HCT116 (cell line): ENCODE data around the gene NUCB2. TPM values are rescaled to one million over a fixed set of nuclear protein-coding genes. Genes with fewer than 3 reads are reported as not detected.
"Not testable (repeated sequence)": the region's sequence is repeated elsewhere in the genome, so short reads cannot be mapped to it uniquely, and the experiment has no call there.

Experiments
- ATAC-seq: fragments of 200-7000 bp; cut with Tn5 transposase; 2 replicates; pipeline ENCODE4 v1.9.1; 2020; ENCODE audit warnings: mild to moderate bottlenecking, moderate library complexity
- BruUV-seq: library from RNA; stranded (reverse); fragments of 400-500 nt; replicated peaks from 2 replicates; lab custom pipeline; 2021; lab: Mats Ljungman, UMichigan
- CTCF ChIA-PET: fragments of 300-600 bp; sonication (Branson Sonifier 250); formaldehyde crosslinking; loops from one replicate; lab custom pipeline; 2021; ENCODE audit warnings: antibody characterized with exemption; lab: Charles Lee
- POLR2A ChIA-PET: fragments of 300-600, 350-600 bp; sonication (Branson Sonifier 250); formaldehyde crosslinking; loops from one replicate; lab custom pipeline; 2021; ENCODE audit warnings: antibody characterized with exemption; lab: Charles Lee
- RAD21 ChIA-PET, 2 experiments: fragments of 300-600 bp; sonication (Branson Sonifier 250); formaldehyde crosslinking; loops; one replicate each; lab custom pipeline; 2023; ENCODE audit warnings: low total read pairs in 2 of 2; ENCODE audit not compliant: uncharacterized antibody in 2 of 2, unreplicated experiment in 2 of 2, low non-redundant PET in 1 of 2; lab: Charles Lee
- DNase-seq: peaks from one replicate; pipeline ENCODE4 v3.0.0-alpha.2; 2010; ENCODE audit warnings: low read depth, low spot score
- H2AFZ ChIP-seq: fragments of 200-600 bp; shearing (Covaris generic), sonication (generic); 2 replicates; pipeline ENCODE4 v1.6.1; 2017; ENCODE audit warnings: low read depth, mixed run types, mixed read lengths, antibody characterized with exemption, low read length; ENCODE audit not compliant: poor library complexity, severe bottlenecking
- H3K27ac ChIP-seq: 2 replicates; pipeline ENCODE4 v1.5.1; 2012; ENCODE audit warnings: low read depth, low read length
- H3K27me3 ChIP-seq: fragments of 200-600 bp; sonication (generic); 2 replicates; pipeline ENCODE4 v1.6.1; 2016; ENCODE audit warnings: mixed run types, low read length, mixed read lengths; ENCODE audit not compliant: insufficient read depth
- H3K36me3 ChIP-seq, 2 experiments: fragments of 200-500 bp in 1 of 2; fragments of 200-600 bp in 1 of 2; sonication (Bioruptor generic) in 1 of 2; sonication (generic) in 1 of 2; 2 replicates each; pipeline versions ENCODE4 v1.5.1 to v1.6.1; 2014 to 2016; ENCODE audit warnings: low read length in 2 of 2, inconsistent platforms in 1 of 2, mixed read lengths in 1 of 2, mixed run types in 1 of 2; ENCODE audit not compliant: insufficient read depth in 2 of 2, control insufficient read depth in 1 of 2
- H3K4me1 ChIP-seq, 2 experiments: fragments of 200-600 bp in 1 of 2; sonication (generic) in 1 of 2; 2 replicates each; pipeline versions ENCODE4 v1.5.1 to v1.6.1; 2012 to 2017; ENCODE audit warnings: low read length in 2 of 2, inconsistent platforms in 1 of 2, mild to moderate bottlenecking in 1 of 2, mixed read lengths in 1 of 2, mixed run types in 1 of 2, moderate library complexity in 1 of 2; ENCODE audit not compliant: insufficient read depth in 2 of 2, control insufficient read depth in 1 of 2
- H3K4me2 ChIP-seq: fragments of 200-600 bp; sonication (generic); 2 replicates; pipeline ENCODE4 v1.6.1; 2017; ENCODE audit warnings: mixed run types, low read length, mixed read lengths
- H3K4me3 ChIP-seq, 2 experiments: fragments of 200-600 bp in 1 of 2; sonication (generic) in 1 of 2; replicated peaks in 1 of 2; 2 replicates each; pipeline ENCODE4 v1.5.1; 2011 to 2016; ENCODE audit warnings: low read length in 2 of 2, control low read depth in 1 of 2, low read depth in 1 of 2, mild to moderate bottlenecking in 1 of 2, mixed read lengths in 1 of 2, mixed run types in 1 of 2
- H3K79me2 ChIP-seq: fragments of 200-600 bp; sonication (generic); 2 replicates; pipeline ENCODE4 v1.6.1; 2017; ENCODE audit warnings: mild to moderate bottlenecking, mixed run types, low read length, moderate library complexity, mixed read lengths; ENCODE audit not compliant: insufficient read depth
- H3K9ac ChIP-seq: fragments of 200-600 bp; sonication (generic); 2 replicates; pipeline ENCODE4 v1.6.1; 2016; ENCODE audit warnings: low read length, mixed read lengths
- H3K9me2 ChIP-seq: fragments of 200-600 bp; sonication (generic), shearing (Covaris generic); 2 replicates; pipeline ENCODE4 v1.6.1; 2017; ENCODE audit warnings: mixed run types, mild to moderate bottlenecking, moderate library complexity; ENCODE audit not compliant: insufficient read depth
- H3K9me3 ChIP-seq, 2 experiments: fragments of 200-500 bp in 1 of 2; fragments of 200-600 bp in 1 of 2; sonication (Bioruptor generic) in 1 of 2; sonication (generic) in 1 of 2; 2 replicates each; pipeline ENCODE4 v1.6.1; 2014 to 2017; ENCODE audit warnings: low read length in 2 of 2, mixed read lengths in 2 of 2, inconsistent platforms in 1 of 2, low read depth in 1 of 2, mild to moderate bottlenecking in 1 of 2, mixed run types in 1 of 2, moderate library complexity in 1 of 2; ENCODE audit not compliant: control insufficient read depth in 1 of 2, insufficient read depth in 1 of 2
- H4K20me1 ChIP-seq: fragments of 200-600 bp; sonication (generic), shearing (Covaris generic); 2 replicates; pipeline ENCODE4 v1.6.1; 2017; ENCODE audit warnings: mixed run types, mild to moderate bottlenecking, moderate library complexity; ENCODE audit not compliant: insufficient read depth
- CBX3 ChIP-seq: IDR thresholded peaks from 2 replicates; pipeline ENCODE4 v1.6.1; 2012; ENCODE audit warnings: low read depth
- CEBPB ChIP-seq: IDR thresholded peaks from 2 replicates; pipeline ENCODE4 v1.6.1; 2012; ENCODE audit warnings: low read depth
- EGR1 ChIP-seq: IDR thresholded peaks from 2 replicates; pipeline ENCODE4 v1.6.1; 2012; ENCODE audit warnings: low read depth
- ELF1 ChIP-seq: IDR thresholded peaks from 2 replicates; pipeline ENCODE4 v1.6.1; 2012; ENCODE audit warnings: low read depth, borderline replicate concordance
- EZH2 ChIP-seq: fragments of 200-600 bp; sonication (generic); IDR thresholded peaks from 2 replicates; pipeline ENCODE4 v1.6.1; 2017; ENCODE audit warnings: antibody characterized with exemption, mixed run types
- FOSL1 ChIP-seq: IDR thresholded peaks from 2 replicates; pipeline ENCODE4 v1.6.1; 2012; ENCODE audit warnings: low read depth
- JUND ChIP-seq: IDR thresholded peaks from 2 replicates; pipeline ENCODE4 v1.6.1; 2012
- POLR2A ChIP-seq: IDR thresholded peaks from 2 replicates; pipeline ENCODE4 v1.7.0; 2011; ENCODE audit warnings: borderline replicate concordance; ENCODE audit not compliant: insufficient read depth, insufficient read length; ENCODE audit errors: extremely low read depth
- POLR2AphosphoS5 ChIP-seq: IDR thresholded peaks from 2 replicates; pipeline ENCODE4 v1.6.1; 2011; ENCODE audit warnings: mild to moderate bottlenecking, low read depth, low read length, moderate library complexity
- RAD21 ChIP-seq: IDR thresholded peaks from 2 replicates; pipeline ENCODE4 v1.6.1; 2012; ENCODE audit warnings: low read depth, mild to moderate bottlenecking
- SP1 ChIP-seq: IDR thresholded peaks from 2 replicates; pipeline ENCODE4 v1.6.1; 2012; ENCODE audit warnings: low read depth
- TCF7L2 ChIP-seq: IDR thresholded peaks from 2 replicates; pipeline ENCODE4 v1.7.0; 2011; ENCODE audit warnings: borderline replicate concordance, inconsistent platforms; ENCODE audit not compliant: insufficient read depth, insufficient read length; ENCODE audit errors: extremely low read depth
- ZFX ChIP-seq: fragments of 450-650 bp; IDR thresholded peaks from 2 replicates; pipeline ENCODE4 v1.6.1; 2017
- ZNF274 ChIP-seq: fragments of 200-500 bp; sonication (Bioruptor generic); IDR thresholded peaks from 2 replicates; pipeline ENCODE4 v1.6.1; 2014; ENCODE audit warnings: mild to moderate bottlenecking, low read depth, low read length, inconsistent platforms
- intact Hi-C: fragments of 100-400 bp; cut with micrococcal nuclease; formaldehyde crosslinking; loops from 2 replicates; pipeline ENCODE4 v1.10.0; 2022
- total RNA-seq: library from RNA; stranded (reverse); gene quantifications from one replicate; pipeline ENCODE4 v1.2.1, GENCODE V29; 2021; ENCODE audit not compliant: unreplicated experiment
- TF ChIP-seq, protein P1 (sequence below): IDR thresholded peaks from 2 replicates; pipeline ENCODE4 v1.6.1; 2012
- TF ChIP-seq, protein P2 (sequence below): IDR thresholded peaks from 2 replicates; pipeline ENCODE4 v1.6.1; 2012; ENCODE audit warnings: low read depth
- TF ChIP-seq, protein P3 (sequence below): IDR thresholded peaks from 2 replicates; pipeline ENCODE4 v1.6.1; 2011; ENCODE audit warnings: mild to moderate bottlenecking, low read length, moderate library complexity; ENCODE audit not compliant: insufficient replicate concordance; ENCODE audit errors: extremely low read depth
- TF ChIP-seq, protein P4 (sequence below): IDR thresholded peaks from 2 replicates; pipeline ENCODE4 v1.6.1; 2012

NUCB2 gene
- total RNA-seq, 1 experiment from 2014 or later, result 40.6 TPM

DNA sequence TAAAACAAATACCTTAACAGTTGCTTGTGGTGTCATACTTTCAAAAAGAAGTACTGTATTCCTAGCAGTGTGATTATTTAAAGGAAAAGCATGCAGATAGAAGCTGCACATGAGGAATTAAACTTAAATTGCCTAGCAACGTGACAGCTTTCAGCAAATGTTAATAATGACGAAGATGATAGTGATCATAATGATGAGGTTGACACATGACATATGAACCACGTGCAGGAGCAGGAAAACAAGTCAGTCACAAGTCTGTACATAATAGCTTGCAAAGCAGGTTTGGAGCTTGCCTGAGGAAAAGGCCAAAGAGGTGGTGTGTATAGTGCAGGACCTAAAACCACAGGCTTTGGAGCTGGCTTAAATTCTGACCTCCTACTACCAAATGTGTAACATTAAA is 38.2 kb upstream of the NUCB2 start:
- no peaks in the 10 kb centered on the region for H3K79me2 ChIP-seq
- POLR2A ChIA-PET, result no interaction called here
- CTCF ChIA-PET, result no interaction called here
- no peak overlapping the region for H3K27ac ChIP-seq
- no peak overlapping the region for H2AFZ ChIP-seq
- no peak for TF ChIP-seq POLR2AphosphoS5
- no peak for TF ChIP-seq POLR2A
- no peak for TF ChIP-seq CEBPB
- no peak for TF ChIP-seq TCF7L2
- TF ChIP-seq EZH2, result no peak
- TF ChIP-seq, protein P1, sequence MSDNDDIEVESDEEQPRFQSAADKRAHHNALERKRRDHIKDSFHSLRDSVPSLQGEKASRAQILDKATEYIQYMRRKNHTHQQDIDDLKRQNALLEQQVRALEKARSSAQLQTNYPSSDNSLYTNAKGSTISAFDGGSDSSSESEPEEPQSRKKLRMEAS, result no peak
- TF ChIP-seq FOSL1, result no peak
- no peak for TF ChIP-seq EGR1
- TF ChIP-seq RAD21, result no peak
- TF ChIP-seq, protein P2, sequence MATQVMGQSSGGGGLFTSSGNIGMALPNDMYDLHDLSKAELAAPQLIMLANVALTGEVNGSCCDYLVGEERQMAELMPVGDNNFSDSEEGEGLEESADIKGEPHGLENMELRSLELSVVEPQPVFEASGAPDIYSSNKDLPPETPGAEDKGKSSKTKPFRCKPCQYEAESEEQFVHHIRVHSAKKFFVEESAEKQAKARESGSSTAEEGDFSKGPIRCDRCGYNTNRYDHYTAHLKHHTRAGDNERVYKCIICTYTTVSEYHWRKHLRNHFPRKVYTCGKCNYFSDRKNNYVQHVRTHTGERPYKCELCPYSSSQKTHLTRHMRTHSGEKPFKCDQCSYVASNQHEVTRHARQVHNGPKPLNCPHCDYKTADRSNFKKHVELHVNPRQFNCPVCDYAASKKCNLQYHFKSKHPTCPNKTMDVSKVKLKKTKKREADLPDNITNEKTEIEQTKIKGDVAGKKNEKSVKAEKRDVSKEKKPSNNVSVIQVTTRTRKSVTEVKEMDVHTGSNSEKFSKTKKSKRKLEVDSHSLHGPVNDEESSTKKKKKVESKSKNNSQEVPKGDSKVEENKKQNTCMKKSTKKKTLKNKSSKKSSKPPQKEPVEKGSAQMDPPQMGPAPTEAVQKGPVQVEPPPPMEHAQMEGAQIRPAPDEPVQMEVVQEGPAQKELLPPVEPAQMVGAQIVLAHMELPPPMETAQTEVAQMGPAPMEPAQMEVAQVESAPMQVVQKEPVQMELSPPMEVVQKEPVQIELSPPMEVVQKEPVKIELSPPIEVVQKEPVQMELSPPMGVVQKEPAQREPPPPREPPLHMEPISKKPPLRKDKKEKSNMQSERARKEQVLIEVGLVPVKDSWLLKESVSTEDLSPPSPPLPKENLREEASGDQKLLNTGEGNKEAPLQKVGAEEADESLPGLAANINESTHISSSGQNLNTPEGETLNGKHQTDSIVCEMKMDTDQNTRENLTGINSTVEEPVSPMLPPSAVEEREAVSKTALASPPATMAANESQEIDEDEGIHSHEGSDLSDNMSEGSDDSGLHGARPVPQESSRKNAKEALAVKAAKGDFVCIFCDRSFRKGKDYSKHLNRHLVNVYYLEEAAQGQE, result no peak
- TF ChIP-seq SP1, result no peak
- TF ChIP-seq, protein P3, sequence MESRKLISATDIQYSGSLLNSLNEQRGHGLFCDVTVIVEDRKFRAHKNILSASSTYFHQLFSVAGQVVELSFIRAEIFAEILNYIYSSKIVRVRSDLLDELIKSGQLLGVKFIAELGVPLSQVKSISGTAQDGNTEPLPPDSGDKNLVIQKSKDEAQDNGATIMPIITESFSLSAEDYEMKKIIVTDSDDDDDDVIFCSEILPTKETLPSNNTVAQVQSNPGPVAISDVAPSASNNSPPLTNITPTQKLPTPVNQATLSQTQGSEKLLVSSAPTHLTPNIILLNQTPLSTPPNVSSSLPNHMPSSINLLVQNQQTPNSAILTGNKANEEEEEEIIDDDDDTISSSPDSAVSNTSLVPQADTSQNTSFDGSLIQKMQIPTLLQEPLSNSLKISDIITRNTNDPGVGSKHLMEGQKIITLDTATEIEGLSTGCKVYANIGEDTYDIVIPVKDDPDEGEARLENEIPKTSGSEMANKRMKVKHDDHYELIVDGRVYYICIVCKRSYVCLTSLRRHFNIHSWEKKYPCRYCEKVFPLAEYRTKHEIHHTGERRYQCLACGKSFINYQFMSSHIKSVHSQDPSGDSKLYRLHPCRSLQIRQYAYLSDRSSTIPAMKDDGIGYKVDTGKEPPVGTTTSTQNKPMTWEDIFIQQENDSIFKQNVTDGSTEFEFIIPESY, result no peak
- no peak for TF ChIP-seq ZFX
- TF ChIP-seq ELF1, result no peak
- TF ChIP-seq ZNF274, result no peak
- TF ChIP-seq CBX3, result no peak
- no peak for TF ChIP-seq JUND
- TF ChIP-seq, protein P4, sequence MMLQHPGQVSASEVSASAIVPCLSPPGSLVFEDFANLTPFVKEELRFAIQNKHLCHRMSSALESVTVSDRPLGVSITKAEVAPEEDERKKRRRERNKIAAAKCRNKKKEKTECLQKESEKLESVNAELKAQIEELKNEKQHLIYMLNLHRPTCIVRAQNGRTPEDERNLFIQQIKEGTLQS, result no peak
- RAD21 ChIA-PET, result no interaction called here
- no peaks in the 10 kb centered on the region for H4K20me1 ChIP-seq
- no peaks in the 10 kb centered on the region for H3K4me1 ChIP-seq
- no peak overlapping the region for H3K4me3 ChIP-seq
- H3K36me3 ChIP-seq, result no peaks in the 10 kb centered on the region
- H3K9me3 ChIP-seq, result no peaks in the 10 kb centered on the region
- DNase-seq, result no peak
- no peaks in the 10 kb centered on the region for H3K9me2 ChIP-seq
- no TSS peak for BruUV-seq
- no peak for ATAC-seq
- intact Hi-C loops, result loop anchor here (10.0 kb wide), 1 partner anchor 116 kb away; the partner anchor contains the start of gene NCR3LG1
- no peak overlapping the region for H3K4me2 ChIP-seq
- no peak overlapping the region for H3K9ac ChIP-seq
- H3K27me3 ChIP-seq, result no peaks in the 10 kb centered on the region

DNA sequence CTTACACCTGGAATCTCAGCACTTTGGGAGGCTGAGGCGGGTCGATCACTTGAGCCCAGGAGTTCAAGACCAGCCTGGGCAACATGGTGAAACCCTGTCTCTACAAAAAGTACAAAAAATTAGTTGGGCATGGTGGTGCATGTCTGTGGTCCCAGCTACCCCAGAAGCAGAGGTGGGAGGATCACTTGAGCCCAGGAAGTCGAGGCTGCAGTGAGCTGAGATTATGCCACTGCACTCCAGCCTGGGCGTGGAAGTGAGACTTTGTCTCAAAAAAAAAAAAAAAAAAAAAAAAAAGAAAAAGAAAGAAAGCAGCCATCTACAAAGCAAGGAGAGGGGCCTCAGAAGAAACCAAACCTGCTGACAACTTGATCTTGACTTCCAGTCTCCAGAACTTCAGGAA is 36.6 kb upstream of the NUCB2 start:
- H2AFZ ChIP-seq, H3K9me3 ChIP-seq, H3K27me3 ChIP-seq, H3K36me3 ChIP-seq, H3K9me2 ChIP-seq, H4K20me1 ChIP-seq, H3K9ac ChIP-seq, POLR2A ChIA-PET, CTCF ChIA-PET, DNase-seq, BruUV-seq, H3K4me3 ChIP-seq, H3K27ac ChIP-seq, H3K4me2 ChIP-seq, RAD21 ChIA-PET, H3K79me2 ChIP-seq, H3K4me1 ChIP-seq, ATAC-seq: not testable (repeated sequence)
- intact Hi-C loops, result loop anchor here (10.0 kb wide), 1 partner anchor 115 kb away; the partner anchor contains the start of gene NCR3LG1
